K562 (cell line): ENCODE data around the gene ZNF202. TPM values are rescaled to one million over a fixed set of nuclear protein-coding genes. Genes with fewer than 3 reads are reported as not detected.

Experiments
- BCLAF1 ChIP-seq, 2 experiments: fragments of 450-650 bp in 1 of 2; IDR thresholded peaks; 2 replicates each; pipeline ENCODE4 v1.6.1; 2011 to 2017; ENCODE audit warnings: low read depth in 2 of 2, antibody characterized with exemption in 1 of 2, borderline replicate concordance in 1 of 2, low read length in 1 of 2, mild to moderate bottlenecking in 1 of 2, mixed read lengths in 1 of 2; ENCODE audit not compliant: control insufficient read depth in 1 of 2
- KHSRP ChIP-seq: fragments of 450-650 bp; IDR thresholded peaks from 2 replicates; pipeline ENCODE4 v1.6.1; 2017
- MXD1 ChIP-seq: fragments of 250-450 bp; sonication (Bioruptor Pico); IDR thresholded peaks from 2 replicates; pipeline ENCODE4 v1.8.0; 2021; ENCODE audit warnings: borderline replicate concordance, mild to moderate bottlenecking, moderate library complexity; ENCODE audit not compliant: poor library complexity, severe bottlenecking
- NR3C1 ChIP-seq: sonication (generic); formaldehyde crosslinking; IDR thresholded peaks from 2 replicates; pipeline ENCODE4 v1.8.1; 2022; ENCODE audit warnings: missing genetic modification reagents
- RBM22 ChIP-seq: fragments of 200-400 bp; formaldehyde crosslinking; IDR thresholded peaks from 2 replicates; pipeline ENCODE4 v1.6.1; 2018; ENCODE audit warnings: low read length, low read depth; ENCODE audit not compliant: poor library complexity, severe bottlenecking
- RREB1 ChIP-seq: fragments of 250-450 bp; sonication (Bioruptor Pico); IDR thresholded peaks from 2 replicates; pipeline ENCODE4 v1.4.0; 2020
- ZBTB7A ChIP-seq: IDR thresholded peaks from 2 replicates; pipeline ENCODE4 v1.6.1; 2011; ENCODE audit warnings: low read depth, mild to moderate bottlenecking, low read length, moderate library complexity, borderline replicate concordance; ENCODE audit not compliant: control insufficient read depth
- ZNF609 ChIP-seq: sonication (generic); formaldehyde crosslinking; IDR thresholded peaks from 2 replicates; pipeline ENCODE4 v1.8.1; 2023; ENCODE audit warnings: missing genetic modification reagents, mild to moderate bottlenecking, borderline replicate concordance
- polyA plus RNA-seq, 8 experiments: library from polyadenylated mRNA; depleted of rRNA in 4 of 8; stranded (reverse) in 5 of 8; unstranded in 3 of 8; fragments of >200 nt; fragmentation: Nextera tagmentation in 2 of 8; fragmentation: Illumina TruSeq in 1 of 8; extraction: Ambion mirVana in 2 of 8; extraction: Trizol in 1 of 8; gene quantifications; 2 replicates each; pipeline versions ENCODE4 v1.2.1 to v1.2.3, GENCODE V29; 2011 to 2014; ENCODE audit warnings: inconsistent platforms in 1 of 8, missing spikeins in 1 of 8
- total RNA-seq, 7 experiments: library from RNA; depleted of rRNA in 6 of 7; stranded (reverse); fragments of >200 nt in 6 of 7; fragmentation: Illumina TruSeq in 2 of 7; extraction: Trizol in 2 of 7; gene quantifications; 2 replicates each; pipeline versions ENCODE4 v1.2.1 to v1.2.3, GENCODE V29; 2011 to 2021; ENCODE audit warnings: low replicate concordance in 1 of 7

Gene ZNF202
- total and polyA plus RNA-seq, 9 of the 15 experiments (the other 6 are each of a cell fraction or from before 2014, with no cell fraction given) = 2.3 to 18.7 (median 12.7) TPM

GRCh38 chr11:123741159-123742030 lies at the start of gene ZNF202 (continued):
- TF ChIP-seq ZNF609 (CRISPR knock-in tag) (no peak), RBM22 (peak; percentile 69), NR3C1 (CRISPR knock-in tag) (no peak), ZBTB7A (no peak; the same call in 1 of the 2 replicates), KHSRP (no peak), BCLAF1 (IDR thresholded peaks at IDR 0.05; ENCODE audit: borderline replicate concordance in 1 of 2, control insufficient read depth in 1 of 2, low read depth in 2 of 2, low read length in 1 of 2) (0 out of 4 replicates have a peak, but pooled peaks of 1 of the 2 experiments have one; percentile 49), MXD1 (CRISPR knock-in tag) (peak; percentile 93), RREB1 (CRISPR knock-in tag) (no peak)
